ENCODE results near the gene SEL1L2. TPM values are rescaled to one million over a fixed set of nuclear protein-coding genes. Genes with fewer than 3 reads are reported as not detected.

Gene SEL1L2
- total and polyA plus RNA-seq, 9 of the 15 experiments (the other 6 are each of a cell fraction or from before 2014, with no cell fraction given) = not detected

- no peak overlapping the region for H2AFZ ChIP-seq (ENCODE audit: low read depth, low read length)
- no peak overlapping the region for H3K4me2 ChIP-seq (ENCODE audit: insufficient read depth, low read length)
- in situ Hi-C loops (cut with MboI) (loop anchor here (5.0 kb wide), 1 partner anchor 43 kb away; no protein-coding TSS in a partner anchor), intact Hi-C loops (cut with micrococcal nuclease) (no loop called here)
- FAIRE-seq (no peak), ATAC-seq (no peak), DNase-seq (ENCODE audit: extremely low read depth in 1 of 4, low spot score in 3 of 4) (no peak)
- H3K9me3 ChIP-seq (replicated peaks; ENCODE audit: control insufficient read depth, insufficient read depth, low read depth, low read length) = no peaks in the 10 kb centered on the region
- no peaks in the 10 kb centered on the region; a peak in 1 of 5 replicates for H3K4me1 ChIP-seq (replicated peaks in 1 of 2; ENCODE audit: control insufficient read depth in 2 of 2, insufficient read depth in 2 of 2, low read length in 2 of 2)
- H3K27ac ChIP-seq (ENCODE audit: extremely low read depth, low read depth, low read length) = no peak overlapping the region
- no peaks in the 10 kb centered on the region for H3K79me2 ChIP-seq (ENCODE audit: control insufficient read depth, insufficient read depth, low read length)
- H3K36me3 ChIP-seq (ENCODE audit: control insufficient read depth, insufficient read depth, low read length) = no peaks in the 10 kb centered on the region
- no peaks in the 10 kb centered on the region for H4K20me1 ChIP-seq (replicated peaks; ENCODE audit: control insufficient read depth, insufficient read depth, low read length)
- H3K27me3 ChIP-seq (ENCODE audit: control insufficient read depth in 2 of 2, insufficient read depth in 2 of 2, low read length in 2 of 2) = no peaks in the 10 kb centered on the region
- no peaks in the 10 kb centered on the region for H3K9me1 ChIP-seq (ENCODE audit: control insufficient read depth, insufficient read depth, low read length)
- H3K9ac ChIP-seq (ENCODE audit: insufficient read depth in 1 of 2, low read depth in 2 of 2, low read length in 2 of 2) = no peak overlapping the region
- no TSS peak for BruUV-seq (replicated peaks)
- CTCF ChIA-PET (ENCODE audit: low intra/inter-chr PET ratio) = no interaction called here
- POLR2A ChIA-PET = no interaction called here
- TF ChIP-seq NRF1 (conservative IDR thresholded peaks at IDR 0.05 in 1 of 2, IDR thresholded peaks at IDR 0.05 in 1 of 2) (no peak), CBFA2T2 (conservative IDR thresholded peaks at IDR 0.05) (no peak), ZNF592 (IDR thresholded peaks at IDR 0.05) (no peak)
- no peak overlapping the region for H3K4me3 ChIP-seq
- WGBS (ENCODE audit: insufficient coverage, low coverage, missing lambda C conversion rate) = 57% methylated on average over 3 of the region's 3 CpGs
Observed at GRCh38 chr20:13904766-13905165, 85.6 kb downstream of the SEL1L2 start.

Data from K562 (cell line).